HFFc6 (cell line): ENCODE measurements around the gene C3AR1. TPM values are rescaled to one million over a fixed set of nuclear protein-coding genes. Genes with fewer than 3 reads are reported as not detected.
A peak's percentile ranks its signal among the peaks of the same experiment; 100 is the strongest.

Source experiments
- DNase-seq: peaks from one replicate; pipeline ENCODE4 v3.0.0-alpha.2; 2018
- H3K27ac Mint-ChIP-seq: 2 replicates; pipeline ENCODE4 v1.8.0; 2020; ENCODE audit warnings: mild to moderate bottlenecking, mixed read lengths
- H3K27me3 Mint-ChIP-seq: 2 replicates; pipeline ENCODE4 v1.8.0; 2021; ENCODE audit warnings: mild to moderate bottlenecking, moderate library complexity, mixed read lengths; ENCODE audit not compliant: insufficient read depth
- H3K36me3 Mint-ChIP-seq: 2 replicates; pipeline ENCODE4 v1.8.0; 2021; ENCODE audit warnings: low read depth, mixed read lengths
- H3K4me1 Mint-ChIP-seq: 2 replicates; pipeline ENCODE4 v1.8.0; 2020; ENCODE audit warnings: low read depth, mixed read lengths
- H3K4me3 Mint-ChIP-seq: 2 replicates; pipeline ENCODE4 v1.8.0; 2020; ENCODE audit warnings: mild to moderate bottlenecking, moderate library complexity, mixed read lengths
- H3K9me3 Mint-ChIP-seq: 2 replicates; pipeline ENCODE4 v1.8.0; 2020; ENCODE audit warnings: mild to moderate bottlenecking, mixed read lengths
- CTCF ChIP-seq: fragments of 200-600 bp; sonication (generic); IDR thresholded peaks from 2 replicates; pipeline ENCODE4 v1.5.0; 2021; ENCODE audit warnings: antibody characterized with exemption, mild to moderate bottlenecking
- total RNA-seq, 6 experiments: library from RNA; stranded (reverse); fragmentation: NEBNext Ultra II Directional; extraction: Animal tissue kit (Norgen Biotek cat#: 25700); gene quantifications; 2 replicates in 1 of 6; 3 replicates in 5 of 6; pipeline ENCODE4 v1.2.3, GENCODE V29; 2021

Gene C3AR1
- total RNA-seq, 6 experiments from 2014 or later, result 0.38 to 0.85 (median 0.62) TPM

GRCh38 chr12:8057839-8058238 lies 8.3 kb downstream of the C3AR1 start:
- peak; percentile 33 for DNase-seq
- peaks cover 15% of the 10 kb centered on the region for H3K4me1 Mint-ChIP-seq
- TF ChIP-seq CTCF, result no peak
- no peak overlapping the region for H3K4me3 Mint-ChIP-seq
- no peaks in the 10 kb centered on the region for H3K9me3 Mint-ChIP-seq
- H3K27me3 Mint-ChIP-seq, result no peaks in the 10 kb centered on the region; the same call in 1 of the 2 replicates
- peak overlapping the region; percentile 6 for H3K27ac Mint-ChIP-seq
- peaks cover 15% of the 10 kb centered on the region for H3K36me3 Mint-ChIP-seq

DNA sequence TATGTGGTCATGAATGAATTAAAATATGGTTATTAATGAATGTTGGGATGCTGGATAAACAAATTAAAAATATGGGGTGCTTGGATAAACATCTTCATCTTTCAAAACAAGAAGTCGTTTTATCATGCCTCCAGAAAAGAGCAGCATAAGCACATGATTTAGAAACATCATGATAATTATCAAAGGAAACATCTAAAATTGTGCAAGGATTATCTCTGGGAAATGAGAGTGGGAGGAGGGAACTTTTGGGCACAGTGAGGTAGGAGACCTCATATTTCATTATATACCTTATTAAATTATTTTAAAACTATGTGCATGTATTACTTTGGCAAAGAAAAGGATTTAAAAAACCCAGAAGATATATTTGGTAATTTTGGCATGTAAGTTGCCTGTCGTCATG lies 8.9 kb downstream of the C3AR1 start:
- peaks cover 15% of the 10 kb centered on the region for H3K4me1 Mint-ChIP-seq
- no peak for TF ChIP-seq CTCF
- H3K27me3 Mint-ChIP-seq, result no peaks in the 10 kb centered on the region; the same call in 1 of the 2 replicates
- no peak for DNase-seq
- H3K27ac Mint-ChIP-seq, result no peak overlapping the region
- no peaks in the 10 kb centered on the region for H3K9me3 Mint-ChIP-seq
- H3K4me3 Mint-ChIP-seq, result no peak overlapping the region
- H3K36me3 Mint-ChIP-seq, result peaks cover 20% of the 10 kb centered on the region

DNA sequence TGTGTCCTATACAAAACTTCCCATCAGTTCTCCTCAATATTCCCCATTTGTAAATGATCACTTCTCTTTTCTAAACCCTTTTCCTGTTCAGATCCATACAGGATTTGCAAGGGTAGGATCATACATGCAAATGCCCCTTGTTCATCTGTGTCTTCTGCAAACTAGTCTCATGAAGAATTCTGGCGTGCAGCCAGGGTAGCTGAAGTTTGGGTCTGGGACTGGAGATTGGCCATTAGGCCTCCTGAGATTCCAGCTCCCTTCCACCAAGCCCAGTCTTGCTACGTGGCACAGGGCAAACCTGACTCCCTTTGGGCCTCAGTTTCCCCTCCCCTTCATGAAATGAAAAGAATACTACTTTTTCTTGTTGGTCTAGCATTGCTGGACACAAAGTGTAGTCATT lies 11.3 kb downstream of the C3AR1 start:
- Mint-ChIP-seq H3K4me1 (peaks cover 15% of the 10 kb centered on the region), H3K27me3 (no peaks in the 10 kb centered on the region; the same call in 1 of the 2 replicates)

GRCh38 chr12:8052679-8053078 lies 13.5 kb downstream of the C3AR1 start:
- no peak for TF ChIP-seq CTCF
- no peak for DNase-seq
- H3K36me3 Mint-ChIP-seq, result peaks cover 43% of the 10 kb centered on the region
- H3K4me3 Mint-ChIP-seq, result no peak overlapping the region
- no peaks in the 10 kb centered on the region for H3K27me3 Mint-ChIP-seq
- no peaks in the 10 kb centered on the region for H3K9me3 Mint-ChIP-seq
- H3K27ac Mint-ChIP-seq, result no peak overlapping the region
- H3K4me1 Mint-ChIP-seq, result peaks cover 21% of the 10 kb centered on the region

More for the DNA sequence above, 11.3 kb downstream of the C3AR1 start:
- peaks cover 31% of the 10 kb centered on the region for H3K36me3 Mint-ChIP-seq
- DNase-seq, result no peak
- no peaks in the 10 kb centered on the region for H3K9me3 Mint-ChIP-seq
- H3K4me3 Mint-ChIP-seq, result no peak overlapping the region
- H3K27ac Mint-ChIP-seq, result no peak overlapping the region
- no peak for TF ChIP-seq CTCF

- Mint-ChIP-seq H3K36me3 (peaks cover 57% of the 10 kb centered on the region), H3K4me3 (no peak overlapping the region), H3K27ac (peak overlapping the region; percentile 40; the same call in 1 of the 2 replicates), H3K9me3 (no peaks in the 10 kb centered on the region), H3K4me1 (peaks cover 22% of the 10 kb centered on the region), H3K27me3 (no peaks in the 10 kb centered on the region)
- no peak for TF ChIP-seq CTCF
- no peak for DNase-seq
These were observed 15.4 kb downstream of the C3AR1 start for GRCh38 chr12:8050600-8051250.
